Stomach (tissue), 9 donors: ENCODE data around the gene DAB1. TPM values are rescaled to one million over a fixed set of nuclear protein-coding genes. Genes with fewer than 3 reads are reported as not detected.

Source experiments
- DNase-seq, 2 donors: peaks; one replicate each; pipeline versions ENCODE4 v3.0.0 to v3.0.0-alpha.2; 2013 to 2019
- H3K27ac ChIP-seq, 5 donors: fragments of 200-600 bp in 4 of 5; sonication (generic) in 4 of 5; one replicate each; pipeline ENCODE4 v1.5.1; 2013 to 2019; ENCODE audit warnings: mild to moderate bottlenecking in 1 of 5, moderate library complexity in 1 of 5
- H3K27me3 ChIP-seq, 3 donors: fragments of 200-600 bp; sonication (generic); one replicate each; pipeline ENCODE4 v1.5.1; 2017 to 2019; ENCODE audit warnings: mixed run types in 1 of 3
- H3K36me3 ChIP-seq, 4 donors: fragments of 200-600 bp; sonication (generic); 1 replicate in 3 of 4; 2 replicates in 1 of 4; pipeline ENCODE4 v1.5.1; 2016 to 2019
- H3K4me1 ChIP-seq, 4 donors: fragments of 200-600 bp; sonication (generic); one replicate each; pipeline ENCODE4 v1.5.1; 2016 to 2019
- H3K4me3 ChIP-seq, 4 donors: fragments of 200-600 bp; sonication (generic) in 3 of 4; one replicate each; pipeline ENCODE4 v1.5.1; 2016 to 2019; ENCODE audit warnings: mild to moderate bottlenecking in 1 of 4
- H3K9me3 ChIP-seq, 4 donors: fragments of 200-600 bp; sonication (generic); one replicate each; pipeline ENCODE4 v1.5.1; 2016 to 2019
- CTCF ChIP-seq, 7 experiments: fragments of 450-650 bp in 4 of 7; fragments of 200-600 bp in 3 of 7; sonication (generic) in 3 of 7; IDR thresholded peaks; one replicate each; pipeline ENCODE4 v1.5.1; 2016 to 2019; ENCODE audit warnings: antibody characterized with exemption in 7 of 7, control low read depth in 2 of 7, mild to moderate bottlenecking in 1 of 7
- EP300 ChIP-seq: sonication (generic); formaldehyde crosslinking; IDR thresholded peaks from one replicate; pipeline ENCODE4 v1.6.1; 2017; ENCODE audit warnings: antibody characterized with exemption
- POLR2A ChIP-seq, 4 donors: fragments of 450-650 bp; IDR thresholded peaks; one replicate each; pipeline ENCODE4 v1.6.1; 2016; ENCODE audit warnings: antibody characterized with exemption in 4 of 4, control low read depth in 2 of 4, mild to moderate bottlenecking in 1 of 4, moderate library complexity in 1 of 4
- POLR2AphosphoS5 ChIP-seq, 3 donors: sonication (generic); formaldehyde crosslinking; IDR thresholded peaks; one replicate each; pipeline ENCODE4 v1.6.1; 2016; ENCODE audit warnings: antibody characterized with exemption in 3 of 3
- WGBS, 5 donors: extraction: QIAGEN DNeasy Blood & Tissue Kit in 3 of 5; methylation state at CpG; one replicate each; pipeline versions ENCODE4 v1.1.5 to v1.1.7; 2013 to 2018; 5-methylcytosine and 5-hydroxymethylcytosine counted together
- intact Hi-C: fragments of 100-400 bp; cut with DNase I; formaldehyde crosslinking; loops from one replicate; pipeline ENCODE4 v1.15.1; 2023; ENCODE audit warnings: low total_unique reads
- polyA plus RNA-seq, 3 donors: library from polyadenylated mRNA; stranded (reverse); fragments of 200-250 nt; gene quantifications; one replicate each; pipeline ENCODE4 v1.2.3, GENCODE V29; 2013
- total RNA-seq, 5 donors: library from RNA; depleted of rRNA; stranded (reverse); fragments of >200 nt; gene quantifications; one replicate each; pipeline versions ENCODE4 v1.1.0 to v1.2.3, GENCODE V29; 2014 to 2016
- donor health status: healthy with polysubstance abuse.
- donor health status: Bipolar disorder and iron deficiency.
- donor health status: healthy.

Gene DAB1
- total and polyA plus RNA-seq, 8 donors = under 0.01 to 3.5 (median 0.61) TPM; not detected in 1

DNA sequence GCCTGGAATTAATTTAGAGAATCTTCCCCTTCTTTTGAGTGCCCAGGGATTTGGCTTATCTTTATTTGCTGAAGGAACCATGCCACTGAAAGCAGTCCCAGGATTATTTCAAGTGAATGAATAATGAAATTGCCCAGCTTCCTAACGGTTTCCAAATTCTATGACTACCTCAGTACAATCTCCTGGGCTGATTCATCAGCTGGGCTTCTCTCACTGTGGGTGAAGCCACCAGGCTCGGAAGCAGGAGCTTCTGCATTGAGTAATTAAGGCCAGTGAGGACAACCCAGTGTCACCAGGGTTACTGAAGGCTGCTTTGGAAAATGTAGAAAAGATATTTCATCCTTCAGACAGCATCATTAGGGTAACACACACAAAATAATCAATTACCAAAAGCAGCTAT is 169.8 kb downstream of the DAB1 start:
- H3K9me3 ChIP-seq = peaks cover 0 to 4% (median 0%) of the 10 kb centered on the region in 4 donors
- H3K27ac ChIP-seq = no peak overlapping the region
- DNase-seq = no peak
- H3K4me3 ChIP-seq = no peak overlapping the region
- WGBS, 5 donors = 31 to 46% (median 39%) methylated on average over 2 of the region's 2 CpGs
- H3K36me3 ChIP-seq = no peaks in the 10 kb centered on the region
- TF ChIP-seq EP300 = no peak
- TF ChIP-seq POLR2AphosphoS5 (IDR thresholded peaks at IDR 0.05) = no peak
- no peak for TF ChIP-seq POLR2A (IDR thresholded peaks at IDR 0.05)
- TF ChIP-seq CTCF (IDR thresholded peaks at IDR 0.05) = no peak
- intact Hi-C loops = no loop called here
- no peaks in the 10 kb centered on the region for H3K27me3 ChIP-seq
- H3K4me1 ChIP-seq = no peaks in the 10 kb centered on the region

GRCh38 chr1:57252597-57253294 is 171.1 kb downstream of the DAB1 start:
- no peak overlapping the region for H3K27ac ChIP-seq
- no peaks in the 10 kb centered on the region for H3K4me1 ChIP-seq
- H3K27me3 ChIP-seq = no peaks in the 10 kb centered on the region
- intact Hi-C loops = no loop called here
- H3K9me3 ChIP-seq = peaks cover 0 to 4% (median 0%) of the 10 kb centered on the region in 4 donors
- no peaks in the 10 kb centered on the region for H3K36me3 ChIP-seq
- TF ChIP-seq EP300 = no peak
- no peak for TF ChIP-seq POLR2A (IDR thresholded peaks at IDR 0.05)
- no peak for TF ChIP-seq CTCF (IDR thresholded peaks at IDR 0.05)
- no peak for TF ChIP-seq POLR2AphosphoS5 (IDR thresholded peaks at IDR 0.05)
- H3K4me3 ChIP-seq = no peak overlapping the region
- WGBS, 5 donors = 55 to 66% (median 63%) methylated on average over 9 to 10 of the region's 10 CpGs
- no peak for DNase-seq

DNA sequence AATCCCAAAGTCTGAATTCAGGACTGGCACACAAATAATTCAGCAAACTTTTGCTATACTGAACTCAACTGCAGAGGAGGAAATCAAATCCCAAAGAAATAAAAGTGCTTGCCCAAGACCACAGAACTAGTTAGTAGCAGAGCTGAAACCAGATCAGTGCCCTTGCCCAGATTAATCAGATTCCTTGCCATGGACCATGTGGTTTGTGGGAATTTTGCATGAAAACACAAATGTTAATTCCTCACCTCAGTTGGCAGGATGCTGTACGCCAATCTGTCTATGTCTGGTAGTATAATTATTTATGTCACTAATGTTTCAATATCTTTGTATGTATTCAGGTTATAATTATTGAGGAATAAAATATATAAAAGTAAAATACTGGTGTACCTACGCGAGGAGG is 173.8 kb downstream of the DAB1 start:
- H3K9me3 ChIP-seq = peaks cover 0 to 4% (median 2%) of the 10 kb centered on the region in 4 donors
- H3K36me3 ChIP-seq = no peaks in the 10 kb centered on the region
- WGBS, 5 donors = 94 to 97% (median 95%) methylated on average over 3 of the region's 3 CpGs
- no peak overlapping the region for H3K4me3 ChIP-seq
- no peak for DNase-seq
- no peaks in the 10 kb centered on the region for H3K4me1 ChIP-seq
- H3K27ac ChIP-seq = no peak overlapping the region
- no peaks in the 10 kb centered on the region for H3K27me3 ChIP-seq
- TF ChIP-seq CTCF (IDR thresholded peaks at IDR 0.05) = no peak
- TF ChIP-seq POLR2A (IDR thresholded peaks at IDR 0.05) = no peak
- no peak for TF ChIP-seq EP300
- TF ChIP-seq POLR2AphosphoS5 (IDR thresholded peaks at IDR 0.05) = no peak
- intact Hi-C loops = no loop called here

DNA sequence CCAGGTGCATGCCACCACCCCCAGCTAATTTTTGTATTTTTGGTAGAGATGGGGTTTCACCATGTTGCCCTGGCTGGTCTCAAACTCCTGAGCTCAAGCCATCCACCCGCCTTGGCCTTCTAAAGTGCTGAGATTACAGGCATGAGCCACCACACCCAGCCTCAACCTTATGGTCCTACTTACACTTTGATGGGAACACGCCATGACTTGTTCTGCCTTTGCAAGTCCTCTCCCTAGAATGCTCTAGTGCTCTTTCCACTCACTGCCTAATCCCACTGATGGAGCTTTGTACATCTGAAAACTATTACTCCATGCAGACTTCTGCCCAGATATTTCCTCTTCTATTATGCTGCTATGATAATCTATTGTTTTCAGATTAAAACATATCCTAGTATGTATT is 174.3 kb downstream of the DAB1 start:
- Histone ChIP-seq H3K27ac (no peak overlapping the region), H3K27me3 (no peaks in the 10 kb centered on the region), H3K9me3 (peaks cover 0 to 4% (median 2%) of the 10 kb centered on the region in 4 donors), H3K4me1 (no peaks in the 10 kb centered on the region), H3K4me3 (no peak overlapping the region), H3K36me3 (no peaks in the 10 kb centered on the region)
- TF ChIP-seq POLR2A (IDR thresholded peaks at IDR 0.05) (no peak), EP300 (no peak), POLR2AphosphoS5 (IDR thresholded peaks at IDR 0.05) (no peak)
- 43 to 98% (median 86%) methylated on average over 2 of the region's 2 CpGs for WGBS, 5 donors
- DNase-seq = no peak
- intact Hi-C loops = no loop called here

- Histone ChIP-seq H3K9me3 (peaks cover 0 to 4% (median 2%) of the 10 kb centered on the region in 4 donors), H3K4me1 (no peaks in the 10 kb centered on the region), H3K27ac (no peak overlapping the region), H3K4me3 (no peak overlapping the region), H3K27me3 (no peaks in the 10 kb centered on the region), H3K36me3 (no peaks in the 10 kb centered on the region)
- intact Hi-C loops = no loop called here
- 73 to 88% (median 82%) methylated on average over 3 of the region's 3 CpGs for WGBS, 5 donors
- no peak for DNase-seq
- no peak for TF ChIP-seq CTCF (IDR thresholded peaks at IDR 0.05)
- TF ChIP-seq EP300 = no peak
- no peak for TF ChIP-seq POLR2A (IDR thresholded peaks at IDR 0.05)
- no peak for TF ChIP-seq POLR2AphosphoS5 (IDR thresholded peaks at IDR 0.05)
Measured at GRCh38 chr1:57248830-57249229, 175.0 kb downstream of the DAB1 start.
